CD4-positive, alpha-beta T cell (primary cell): ENCODE data around the gene FAM171A1. TPM values are rescaled to one million over a fixed set of nuclear protein-coding genes. Genes with fewer than 3 reads are reported as not detected.
"Not testable (repeated sequence)": the region's sequence is repeated elsewhere in the genome, so short reads cannot be mapped to it uniquely, and the experiment has no call there.

Experiments used
- ATAC-seq: fragments of 200-7000 bp; cut with Tn5 transposase; one replicate; pipeline ENCODE4 v1.10.0; 2022; ENCODE audit warnings: mild to moderate bottlenecking; ENCODE audit not compliant: poor library complexity
- CTCF ChIA-PET: fragments of 350-600 bp; sonication (Branson Sonifier 250); formaldehyde crosslinking; loops from one replicate; lab custom pipeline; 2021; ENCODE audit warnings: antibody characterized with exemption, inconsistent platforms; lab: Charles Lee
- POLR2A ChIA-PET: fragments of 350-600 bp; sonication (Branson Sonifier 250); formaldehyde crosslinking; loops from one replicate; lab custom pipeline; 2021; ENCODE audit warnings: antibody characterized with exemption, inconsistent platforms; lab: Charles Lee
- DNase-seq, 14 experiments: peaks; one replicate each; pipeline ENCODE4 v3.0.0-alpha.2; 2013 to 2020; ENCODE audit warnings: mixed read lengths in 2 of 14
- H3K27ac ChIP-seq, 2 donors: one replicate each; pipeline versions ENCODE4 v1.5.1 to v1.7.0; 2013; ENCODE audit warnings: low read length in 2 of 2, low read depth in 1 of 2, mild to moderate bottlenecking in 1 of 2
- H3K27me3 ChIP-seq, 2 experiments: 1 replicate in 1 of 2; 2 replicates in 1 of 2; pipeline versions ENCODE4 v1.6.1 to v1.7.0; 2013; ENCODE audit warnings: low read length in 2 of 2, control low read depth in 1 of 2, mild to moderate bottlenecking in 1 of 2, moderate library complexity in 1 of 2; ENCODE audit not compliant: insufficient read depth in 2 of 2, control insufficient read depth in 1 of 2
- H3K36me3 ChIP-seq: one replicate; pipeline ENCODE4 v1.6.1; 2013; ENCODE audit warnings: low read length, control low read depth; ENCODE audit not compliant: insufficient read depth
- H3K4me1 ChIP-seq: one replicate; pipeline ENCODE4 v1.6.1; 2013; ENCODE audit warnings: low read length, control low read depth; ENCODE audit not compliant: insufficient read depth
- H3K4me3 ChIP-seq: one replicate; pipeline ENCODE4 v1.5.1; 2013; ENCODE audit warnings: mild to moderate bottlenecking, low read length, moderate library complexity
- H3K9me3 ChIP-seq, 2 experiments: 1 replicate in 1 of 2; 2 replicates in 1 of 2; pipeline versions ENCODE4 v1.6.1 to v1.7.0; 2013; ENCODE audit warnings: low read length in 2 of 2, mild to moderate bottlenecking in 2 of 2, control low read depth in 1 of 2, moderate library complexity in 1 of 2; ENCODE audit not compliant: control insufficient read depth in 1 of 2, insufficient read depth in 1 of 2
- H3K27ac Mint-ChIP-seq: one replicate; pipeline ENCODE4 v1.8.0; 2020; ENCODE audit warnings: mixed read lengths
- H3K27me3 Mint-ChIP-seq: one replicate; pipeline ENCODE4 v1.8.0; 2021; ENCODE audit warnings: mixed read lengths
- H3K36me3 Mint-ChIP-seq: one replicate; pipeline ENCODE4 v1.8.0; 2021; ENCODE audit warnings: low read depth, mixed read lengths
- H3K4me1 Mint-ChIP-seq: one replicate; pipeline ENCODE4 v1.8.0; 2021; ENCODE audit warnings: low read depth, mixed read lengths
- H3K4me3 Mint-ChIP-seq: one replicate; pipeline ENCODE4 v1.8.0; 2020; ENCODE audit warnings: mild to moderate bottlenecking, mixed read lengths
- H3K9me3 Mint-ChIP-seq: one replicate; pipeline ENCODE4 v1.8.0; 2020; ENCODE audit warnings: mixed read lengths
- intact Hi-C, 2 experiments: fragments of 100-400 bp; cut with DNase I in 1 of 2; cut with micrococcal nuclease in 1 of 2; formaldehyde crosslinking; loops; one replicate each; pipeline versions ENCODE4 v1.15.1 to v1.9.0; 2023 to 2025; cut with DNase I, micrococcal nuclease
- total RNA-seq, 174 experiments: library from RNA in 2 of 174; stranded (reverse) in 2 of 174; gene quantifications; one replicate each; pipeline ENCODE4 v1.2.3 and lab custom pipeline; 2021 to 2026
- TF ChIP-seq, protein P1 (sequence below): fragments of 200-600 bp; IDR thresholded peaks from one replicate; pipeline ENCODE4 v1.8.0; 2022; ENCODE audit warnings: antibody characterized with exemption, mild to moderate bottlenecking

Gene FAM171A1
- total RNA-seq, 2 experiments from 2014 or later, result 1.8 to 2.6 TPM

DNA sequence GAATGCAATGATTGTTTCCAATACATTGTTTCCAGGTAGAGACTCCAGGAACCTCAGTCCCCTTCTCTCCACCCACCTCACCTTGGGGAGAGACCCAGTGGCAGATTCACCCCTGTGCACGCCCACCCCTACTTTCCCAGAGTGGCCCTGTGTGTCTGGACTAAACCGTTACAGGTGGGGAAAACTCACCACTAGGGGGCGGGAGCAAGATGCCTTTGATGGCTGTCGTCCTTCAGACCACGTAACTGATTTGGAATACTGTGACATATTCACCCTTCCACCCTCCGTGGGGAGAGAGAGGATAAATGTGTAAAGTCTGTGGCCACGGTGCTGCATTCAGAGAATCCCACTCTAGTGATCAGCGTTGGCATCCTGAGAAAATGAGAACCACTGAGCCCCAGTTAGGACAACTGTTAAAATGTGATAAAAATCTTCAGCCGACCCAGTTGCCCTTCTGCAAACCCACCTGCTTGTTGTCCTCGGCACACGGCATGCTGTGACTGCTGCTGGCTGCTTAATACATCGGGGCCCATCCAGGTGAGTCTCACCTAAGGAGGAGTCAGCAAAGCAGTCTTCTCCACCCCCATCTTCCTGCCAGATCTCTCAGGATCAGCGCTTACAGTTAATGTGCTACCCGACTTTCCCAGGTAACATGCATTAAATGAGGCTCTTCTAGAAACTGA lies 161.1 kb downstream of the FAM171A1 start:
- Mint-ChIP-seq H3K4me3 (peak overlapping the region; percentile 72), H3K36me3 (peaks cover 20% of the 10 kb centered on the region), H3K27ac (peak overlapping the region; percentile 98), H3K9me3 (no peaks in the 10 kb centered on the region), H3K27me3 (no peaks in the 10 kb centered on the region), H3K4me1 (peaks cover 60% of the 10 kb centered on the region)
- Histone ChIP-seq H3K27ac (no peak overlapping the region), H3K4me3 (peak overlapping the region; percentile 11), H3K36me3 (peaks cover 9% of the 10 kb centered on the region), H3K27me3 (no peaks in the 10 kb centered on the region), H3K4me1 (peaks cover 56% of the 10 kb centered on the region), H3K9me3 (peaks cover 0 to 6% of the 10 kb centered on the region in 2 experiments)
- ChIA-PET POLR2A (interaction anchor here (0.7 to 4.3 kb wide), 4 partner anchors 18 to 41 kb away, joined by 3 to 40 read pairs (median 5); partner anchors contain the start of gene NMT2), CTCF (interaction anchor here (1.0 to 1.8 kb wide), 4 partner anchors 42 to 124 kb away, joined by 3 to 9 read pairs (median 4); partner anchors contain the start of gene NMT2)
- DNase-seq, result peak; percentile 65 to 94 (median 78)
- TF ChIP-seq, protein P1, sequence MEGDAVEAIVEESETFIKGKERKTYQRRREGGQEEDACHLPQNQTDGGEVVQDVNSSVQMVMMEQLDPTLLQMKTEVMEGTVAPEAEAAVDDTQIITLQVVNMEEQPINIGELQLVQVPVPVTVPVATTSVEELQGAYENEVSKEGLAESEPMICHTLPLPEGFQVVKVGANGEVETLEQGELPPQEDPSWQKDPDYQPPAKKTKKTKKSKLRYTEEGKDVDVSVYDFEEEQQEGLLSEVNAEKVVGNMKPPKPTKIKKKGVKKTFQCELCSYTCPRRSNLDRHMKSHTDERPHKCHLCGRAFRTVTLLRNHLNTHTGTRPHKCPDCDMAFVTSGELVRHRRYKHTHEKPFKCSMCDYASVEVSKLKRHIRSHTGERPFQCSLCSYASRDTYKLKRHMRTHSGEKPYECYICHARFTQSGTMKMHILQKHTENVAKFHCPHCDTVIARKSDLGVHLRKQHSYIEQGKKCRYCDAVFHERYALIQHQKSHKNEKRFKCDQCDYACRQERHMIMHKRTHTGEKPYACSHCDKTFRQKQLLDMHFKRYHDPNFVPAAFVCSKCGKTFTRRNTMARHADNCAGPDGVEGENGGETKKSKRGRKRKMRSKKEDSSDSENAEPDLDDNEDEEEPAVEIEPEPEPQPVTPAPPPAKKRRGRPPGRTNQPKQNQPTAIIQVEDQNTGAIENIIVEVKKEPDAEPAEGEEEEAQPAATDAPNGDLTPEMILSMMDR, result peak; percentile 88
- ATAC-seq, result peak; percentile 54
- intact Hi-C loops, result loop anchor here (1.0 to 5.0 kb wide), 4 partner anchors 38 to 162 kb away; partner anchors contain the start of genes FAM171A1 (in 2 of the 2) and NMT2 (in 1 of the 2)

DNA sequence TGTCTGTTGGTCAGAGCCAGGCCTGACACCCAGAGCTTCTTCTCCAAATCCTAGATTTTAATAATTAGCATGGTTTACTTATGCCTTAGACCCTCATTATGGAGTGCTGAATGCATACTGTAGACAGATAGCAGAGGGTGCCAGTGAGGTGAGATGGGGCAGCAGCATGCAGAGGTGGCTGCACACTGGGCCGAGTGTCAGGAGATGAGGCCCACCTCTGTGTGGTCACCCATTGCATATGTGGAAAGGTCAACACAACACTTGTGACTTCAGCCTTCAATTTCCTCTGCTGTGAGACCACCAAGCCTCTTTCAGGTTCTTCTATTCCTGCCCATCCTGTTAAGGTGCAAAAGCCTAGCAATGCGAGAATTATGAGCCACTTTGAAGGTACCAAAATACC lies 162.9 kb downstream of the FAM171A1 start:
- peak overlapping the region; percentile 98 for H3K27ac Mint-ChIP-seq
- DNase-seq (peak in 1 of 14 experiments; percentile 20), ATAC-seq (peak; percentile 6)
- peak overlapping the region; percentile 85 for H3K4me3 Mint-ChIP-seq
- TF ChIP-seq, protein P1, result no peak
- H3K4me1 ChIP-seq, result peaks cover 61% of the 10 kb centered on the region
- peaks cover 15% of the 10 kb centered on the region for H3K36me3 Mint-ChIP-seq
- no peaks in the 10 kb centered on the region for H3K9me3 Mint-ChIP-seq
- CTCF ChIA-PET, result interaction anchor here (1.3 to 1.4 kb wide), 2 partner anchors 40 to 44 kb away, joined by 3 to 4 read pairs; partner anchors contain the start of gene NMT2
- H3K9me3 ChIP-seq, result peaks cover 0 to 6% of the 10 kb centered on the region in 2 experiments
- peaks cover under 1% of the 10 kb centered on the region for H3K36me3 ChIP-seq
- H3K4me3 ChIP-seq, result no peak overlapping the region
- H3K4me1 Mint-ChIP-seq, result peaks cover 65% of the 10 kb centered on the region
- H3K27ac ChIP-seq, result peak overlapping the region; percentile 75 to 82
- no peaks in the 10 kb centered on the region for H3K27me3 ChIP-seq
- intact Hi-C loops, result loop anchor here in 1 of 2 experiments (5.0 kb wide), 1 partner anchor 164 kb away; the partner anchor contains the start of gene FAM171A1
- POLR2A ChIA-PET, result interaction anchor here (0.5 to 4.3 kb wide), 3 partner anchors 11 to 40 kb away, joined by 3 to 40 read pairs (median 7); partner anchors contain the start of gene NMT2
- no peaks in the 10 kb centered on the region for H3K27me3 Mint-ChIP-seq

DNA sequence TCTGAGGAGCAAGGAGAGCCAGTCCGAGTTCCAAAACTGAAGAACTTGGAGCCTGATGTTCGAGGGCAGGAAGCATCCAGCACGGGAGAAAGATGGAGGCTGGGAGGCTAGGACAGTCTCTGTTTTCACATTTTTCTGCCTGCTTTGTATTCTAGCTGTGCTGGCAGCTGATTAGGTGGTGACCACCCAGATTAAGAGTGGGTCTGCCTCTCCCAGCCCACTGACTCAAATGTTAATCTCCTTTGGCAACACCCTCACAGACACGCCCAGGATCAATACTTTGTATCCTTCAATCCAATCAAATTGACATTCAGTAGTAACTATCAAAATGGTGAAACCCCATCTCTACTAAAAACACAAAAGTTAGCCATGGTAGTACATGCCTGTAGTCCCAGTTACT lies 163.7 kb downstream of the FAM171A1 start:
- ATAC-seq, H3K9me3 Mint-ChIP-seq, H3K9me3 ChIP-seq, H3K36me3 Mint-ChIP-seq, H3K36me3 ChIP-seq, H3K27me3 ChIP-seq, DNase-seq, H3K27me3 Mint-ChIP-seq, H3K4me3 ChIP-seq: not testable (repeated sequence)
- POLR2A ChIA-PET, result interaction anchor here (0.5 to 4.3 kb wide), 3 partner anchors 10 to 39 kb away, joined by 3 to 40 read pairs (median 7); partner anchors contain the start of gene NMT2
- Mint-ChIP-seq H3K4me1 (peaks cover 73% of the 10 kb centered on the region), H3K27ac (peak overlapping the region; percentile 98), H3K4me3 (peak overlapping the region; percentile 38)
- H3K27ac ChIP-seq, result peak overlapping the region; percentile 75 to 82
- intact Hi-C loops, result loop anchor here in 1 of 2 experiments (5.0 kb wide), 1 partner anchor 165 kb away; the partner anchor contains the start of gene FAM171A1
- CTCF ChIA-PET, result interaction anchor here (1.4 kb wide), 1 partner anchor 39 kb away, joined by 4 read pairs; the partner anchor contains the start of gene NMT2
- H3K4me1 ChIP-seq, result peaks cover 67% of the 10 kb centered on the region
